NCI-H748 treated with DMSO at 0.1 percent for 48 hours (cell line): ENCODE results near the gene CCT7.
"Not testable (repeated sequence)": the region's sequence is repeated elsewhere in the genome, so short reads cannot be mapped to it uniquely, and the experiment has no call there.

Source experiments
- DNase-seq: peaks from one replicate; lab custom pipeline; 2025; lab: John Stamatoyannopoulos, UW

Gene CCT7

DNA sequence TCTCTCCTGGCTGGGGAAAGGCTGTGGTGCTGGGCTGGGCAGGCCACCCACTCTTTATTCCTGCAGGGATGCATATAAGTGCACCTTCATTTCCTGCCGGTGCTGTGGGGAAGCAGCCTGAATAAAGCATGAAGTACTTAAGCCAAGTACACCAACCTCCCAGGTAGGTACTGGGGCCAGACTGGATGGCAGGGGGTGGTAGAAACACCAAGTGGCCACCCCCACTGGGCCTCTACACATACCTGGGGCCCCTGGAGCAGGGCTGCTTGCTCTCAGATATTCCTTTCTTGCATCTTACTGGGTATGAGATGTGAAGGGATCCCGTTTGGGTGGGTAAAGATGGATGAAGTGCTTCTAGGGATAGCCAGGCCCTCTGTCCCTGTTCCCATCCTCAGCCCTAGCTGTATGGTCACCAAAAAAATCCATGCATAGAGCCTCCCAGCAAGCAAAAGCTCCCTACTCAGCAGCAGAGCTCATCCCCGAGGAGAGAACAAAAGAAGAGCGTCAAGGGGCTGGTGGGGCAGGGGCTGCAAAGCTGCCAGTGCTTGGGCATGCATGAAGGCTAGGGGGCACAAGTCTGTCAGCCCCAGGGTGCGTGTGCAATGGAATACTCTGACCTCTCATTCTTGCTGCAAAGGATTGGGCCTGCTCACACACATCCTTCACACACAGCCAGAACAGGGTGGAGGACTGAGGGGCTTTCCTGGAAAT lies 22.0 kb downstream of the CCT7 start:
- no peak for DNase-seq

DNA sequence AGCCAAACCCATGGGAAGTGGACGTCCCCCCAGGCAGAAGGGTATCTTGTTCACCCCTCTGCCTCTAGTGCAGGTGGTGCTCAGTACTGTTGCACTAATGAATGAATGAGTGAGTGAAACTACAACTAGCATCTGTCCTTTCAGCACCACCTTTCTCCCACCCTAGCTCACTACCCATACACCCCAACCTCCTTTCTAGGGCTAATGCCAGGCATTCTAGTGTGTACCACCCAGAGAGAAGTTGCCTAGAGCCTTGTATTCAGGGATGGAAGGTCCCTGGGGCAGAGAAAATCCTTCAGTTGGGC lies 22.5 kb downstream of the CCT7 start:
- DNase-seq, result no peak

DNA sequence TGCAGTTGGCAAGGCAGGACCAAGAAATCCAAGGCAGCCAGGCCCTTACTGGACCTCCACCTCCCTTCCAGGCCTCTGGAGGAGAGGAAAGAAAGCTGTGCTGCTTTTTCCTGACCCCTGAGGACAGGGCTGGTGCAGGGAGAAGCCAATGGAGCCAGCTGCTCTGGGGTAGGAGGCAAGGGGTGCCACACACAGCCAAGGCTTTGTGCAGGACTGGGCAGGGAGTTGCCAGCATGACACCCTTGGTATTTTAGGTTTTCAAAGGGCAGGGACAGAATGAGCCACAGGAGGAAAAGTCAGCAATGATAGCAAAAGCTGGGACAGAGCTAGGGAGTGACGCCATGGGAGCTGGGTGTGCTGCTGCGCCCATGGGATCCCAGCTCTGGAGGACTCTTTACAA lies 22.9 kb downstream of the CCT7 start:
- DNase-seq, result no peak

DNA sequence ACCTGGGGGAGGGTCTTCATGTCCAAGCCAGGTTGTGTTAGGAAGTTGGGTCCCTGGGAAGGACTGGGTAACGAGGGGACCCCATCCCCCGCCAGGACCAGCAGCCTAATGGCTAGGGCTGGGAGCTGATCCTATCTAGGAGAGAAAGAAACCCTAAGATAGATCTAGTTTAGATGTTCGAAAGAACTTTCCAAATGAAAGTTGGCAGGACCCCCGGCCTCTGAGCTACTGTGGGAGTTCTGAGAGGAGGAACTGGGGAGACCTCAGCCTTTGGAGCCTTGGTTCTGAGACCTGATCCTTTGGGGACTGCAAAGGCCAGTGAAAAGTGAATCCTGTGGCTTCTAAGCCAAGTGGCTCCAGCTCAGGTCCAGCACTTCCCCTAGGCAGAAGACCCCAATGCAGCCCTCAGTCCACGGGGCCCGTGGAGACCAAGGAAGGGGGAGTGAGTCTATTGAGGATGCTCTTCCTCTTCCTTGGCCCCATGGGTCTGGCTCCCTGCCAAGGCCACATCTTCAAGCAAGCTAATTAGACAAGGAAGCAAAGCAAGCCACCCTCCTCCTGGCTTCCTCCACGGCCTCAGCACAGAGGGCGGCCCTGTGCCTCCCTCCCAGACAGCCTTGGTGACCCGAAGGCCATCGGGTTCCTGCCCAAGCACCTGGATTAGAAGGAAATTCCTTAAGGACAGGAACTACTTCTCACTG lies 23.5 kb downstream of the CCT7 start:
- no peak for DNase-seq

DNA sequence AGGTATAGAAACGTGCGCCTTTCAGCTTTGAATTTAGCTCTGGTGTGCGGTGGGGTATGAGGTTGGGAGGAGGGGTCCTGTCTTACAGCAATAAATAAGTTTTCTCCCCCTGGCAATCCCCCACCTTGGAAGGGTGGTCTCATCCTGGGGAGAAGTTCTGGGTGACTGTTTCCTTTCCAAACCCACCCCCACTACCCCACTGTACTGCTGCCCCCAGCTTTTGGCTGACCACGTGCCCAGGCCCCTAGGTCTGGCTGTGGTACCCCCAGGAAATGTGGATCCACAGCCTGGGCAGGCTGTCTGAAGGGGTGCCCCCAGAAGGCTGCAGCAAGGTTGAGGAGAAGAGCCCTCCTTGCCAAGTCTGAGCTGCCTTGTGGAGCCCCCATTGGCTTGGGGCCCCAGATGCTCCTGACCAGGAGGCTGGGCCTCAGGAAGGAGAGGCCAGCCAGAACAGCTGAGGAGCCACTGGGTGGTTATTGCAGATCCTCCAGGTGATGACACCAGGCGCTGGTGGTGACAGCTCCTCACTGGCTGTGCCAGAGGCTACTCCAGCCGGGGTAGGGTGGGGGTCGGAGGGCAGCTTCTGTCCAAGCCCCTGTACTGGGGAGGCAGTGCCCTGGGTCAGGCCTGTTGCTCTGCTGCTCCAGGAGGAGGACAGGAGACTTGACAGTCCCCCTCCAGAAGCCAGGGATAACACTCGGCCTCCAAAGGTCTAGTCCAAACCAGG lies 24.2 kb downstream of the CCT7 start:
- no peak for DNase-seq

DNA sequence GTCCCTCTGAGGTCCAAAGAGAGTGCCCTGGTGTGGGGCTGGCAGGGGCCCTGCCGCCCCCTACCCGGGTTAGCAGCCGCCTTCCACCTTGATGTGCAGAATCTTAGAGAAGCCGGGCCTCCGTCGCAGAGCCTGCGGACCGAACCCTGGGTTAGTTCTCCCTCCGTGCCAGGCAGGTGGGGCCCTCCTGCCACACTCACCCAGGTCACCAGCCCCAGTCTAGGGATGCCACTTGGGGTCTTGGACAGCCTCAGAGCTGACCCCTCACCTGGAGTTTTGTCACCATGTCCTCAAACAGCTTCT lies 24.8 kb downstream of the CCT7 start:
- DNase-seq, result no peak

DNA sequence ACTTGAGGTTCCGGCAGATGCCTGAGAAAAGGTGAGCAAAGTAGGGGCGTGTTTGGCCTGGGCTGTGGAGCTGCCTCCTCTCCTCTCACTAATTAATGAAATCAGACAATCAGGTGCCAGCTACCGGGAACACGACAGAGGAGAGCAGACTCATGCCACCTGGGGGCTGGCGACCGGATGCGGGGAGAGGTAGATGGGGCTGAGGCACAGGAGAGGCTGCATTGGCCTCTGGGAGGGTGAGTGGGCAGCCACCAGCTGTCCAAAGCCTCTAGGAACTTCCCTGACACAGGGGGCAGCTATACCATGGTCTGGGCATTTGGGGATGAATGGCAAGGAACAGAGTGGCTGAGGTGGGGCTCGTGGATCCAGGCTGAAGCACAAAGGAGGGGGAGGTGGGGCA lies 25.2 kb downstream of the CCT7 start:
- DNase-seq, result no peak

DNA sequence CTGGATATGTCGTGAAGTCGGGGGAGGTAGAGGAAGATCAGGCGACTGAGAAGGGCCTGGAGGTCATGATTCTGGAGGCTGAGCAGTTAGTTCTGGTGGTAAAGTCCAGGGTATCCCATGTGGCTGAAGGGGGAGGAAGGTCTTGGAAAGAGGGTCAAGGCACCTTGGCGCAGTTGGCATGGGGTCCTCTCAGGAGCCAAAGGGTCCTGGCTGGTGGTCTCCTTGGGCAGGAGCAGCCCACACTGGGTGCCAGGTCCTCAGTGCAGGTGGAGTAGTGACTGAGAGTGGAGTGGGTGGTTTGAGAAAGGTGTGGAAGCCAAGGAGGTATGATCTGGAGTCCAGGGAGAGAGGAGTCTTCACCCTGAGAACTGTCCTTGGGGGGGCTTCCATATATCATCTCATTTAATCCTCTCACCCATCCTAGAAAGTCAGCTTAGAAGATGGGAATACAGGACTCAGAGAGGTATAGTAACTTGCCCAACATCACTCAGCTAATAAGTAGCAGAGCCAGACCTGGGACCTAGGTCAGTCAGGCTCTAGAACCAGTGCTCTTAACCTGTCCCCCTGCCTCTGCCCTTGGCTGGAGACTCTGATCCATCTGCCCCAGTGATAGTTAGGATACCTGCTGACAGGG lies 25.7 kb downstream of the CCT7 start:
- no peak for DNase-seq

DNA sequence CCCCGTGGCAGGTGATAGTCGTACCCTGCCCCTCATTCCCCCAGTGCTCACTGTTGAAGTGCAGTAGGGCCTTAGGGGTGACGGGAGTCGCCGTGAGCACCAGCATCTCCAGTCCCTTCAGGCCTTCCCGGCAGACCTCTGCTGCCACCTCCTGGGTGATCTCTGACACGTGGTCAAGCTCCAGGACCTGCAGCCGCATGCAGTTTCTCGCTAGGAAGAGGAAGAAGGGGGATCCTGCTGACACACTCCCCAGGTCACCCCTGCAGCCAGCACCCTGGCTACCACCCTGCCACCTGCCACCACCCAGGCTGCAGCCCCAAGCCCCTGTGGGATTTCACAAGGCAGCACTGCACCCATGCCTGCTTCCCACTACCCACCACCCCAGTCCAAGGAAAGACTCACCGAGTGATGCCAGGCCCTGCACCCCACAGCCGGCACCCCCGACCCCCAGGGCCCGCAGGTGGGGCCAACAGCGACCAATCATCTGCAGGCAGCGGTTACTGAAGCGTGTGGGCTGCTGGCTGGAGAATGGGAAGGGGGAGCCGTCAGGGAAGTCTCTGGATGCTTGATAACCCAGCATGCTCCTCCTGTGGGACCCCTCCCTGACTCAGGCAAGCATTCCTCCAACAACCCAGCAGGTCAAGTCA lies 26.4 kb downstream of the CCT7 start:
- no peak for DNase-seq

DNA sequence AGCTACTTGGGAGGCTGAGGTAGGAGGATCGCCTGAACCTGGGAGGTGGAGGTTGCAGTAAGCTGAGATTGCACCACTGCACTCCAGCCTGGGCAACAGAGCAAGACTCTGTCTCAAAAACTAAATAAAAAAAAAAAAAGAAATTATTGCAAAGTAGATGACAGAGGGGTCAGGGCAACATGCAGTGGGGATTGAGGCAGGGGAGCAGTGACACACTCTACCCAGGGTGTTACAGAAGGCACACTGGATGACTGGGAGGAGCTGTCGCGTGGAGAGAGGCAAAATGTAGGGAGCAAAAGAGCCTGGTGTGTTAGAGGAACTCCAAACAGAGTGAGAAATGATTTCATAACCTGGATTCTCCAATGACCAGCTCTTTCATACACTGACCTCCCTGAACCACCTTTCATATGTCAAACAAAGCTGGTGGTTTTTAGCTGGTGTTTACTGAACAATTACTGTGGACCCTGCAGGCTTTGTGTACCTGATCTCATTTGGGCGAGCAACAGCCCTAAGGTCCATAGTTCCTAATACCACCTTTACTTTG lies 28.1 kb downstream of the CCT7 start:
- no peak for DNase-seq

DNA sequence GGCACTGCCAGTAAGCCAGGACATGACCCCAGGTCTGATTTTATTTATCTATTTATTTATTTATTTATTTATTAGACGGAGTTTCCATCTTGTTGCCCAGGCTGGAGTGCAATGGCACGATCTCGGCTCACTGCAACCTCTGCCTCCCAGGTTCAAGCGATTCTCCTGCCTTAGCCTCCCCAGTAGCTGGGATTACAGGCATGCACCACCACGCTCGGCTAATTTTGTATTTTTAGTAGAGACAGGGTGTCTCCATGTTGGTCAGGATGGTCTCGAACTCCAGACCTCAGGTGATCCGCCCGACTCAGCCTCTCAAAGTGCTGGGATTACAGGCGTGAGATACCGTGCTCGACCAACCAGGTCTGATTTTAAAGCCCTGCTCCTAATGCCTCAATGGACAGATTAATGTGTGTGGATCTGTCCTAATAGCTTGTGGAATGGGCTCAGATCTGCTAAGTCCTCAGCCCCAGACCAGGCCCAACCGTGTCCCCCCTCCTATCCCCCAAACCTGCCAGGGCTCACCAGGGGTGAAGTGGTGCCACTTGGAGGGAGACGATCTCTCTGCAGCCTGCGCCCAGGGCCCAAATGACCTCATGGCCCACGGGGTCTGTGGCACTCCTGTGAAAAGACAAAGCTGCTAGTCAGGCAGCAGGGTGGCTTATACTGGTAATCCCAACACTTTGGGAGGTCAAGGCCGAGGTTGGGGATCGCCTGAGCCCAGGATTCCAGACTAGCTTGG lies 28.8 kb downstream of the CCT7 start:
- DNase-seq, result not testable (repeated sequence)

DNA sequence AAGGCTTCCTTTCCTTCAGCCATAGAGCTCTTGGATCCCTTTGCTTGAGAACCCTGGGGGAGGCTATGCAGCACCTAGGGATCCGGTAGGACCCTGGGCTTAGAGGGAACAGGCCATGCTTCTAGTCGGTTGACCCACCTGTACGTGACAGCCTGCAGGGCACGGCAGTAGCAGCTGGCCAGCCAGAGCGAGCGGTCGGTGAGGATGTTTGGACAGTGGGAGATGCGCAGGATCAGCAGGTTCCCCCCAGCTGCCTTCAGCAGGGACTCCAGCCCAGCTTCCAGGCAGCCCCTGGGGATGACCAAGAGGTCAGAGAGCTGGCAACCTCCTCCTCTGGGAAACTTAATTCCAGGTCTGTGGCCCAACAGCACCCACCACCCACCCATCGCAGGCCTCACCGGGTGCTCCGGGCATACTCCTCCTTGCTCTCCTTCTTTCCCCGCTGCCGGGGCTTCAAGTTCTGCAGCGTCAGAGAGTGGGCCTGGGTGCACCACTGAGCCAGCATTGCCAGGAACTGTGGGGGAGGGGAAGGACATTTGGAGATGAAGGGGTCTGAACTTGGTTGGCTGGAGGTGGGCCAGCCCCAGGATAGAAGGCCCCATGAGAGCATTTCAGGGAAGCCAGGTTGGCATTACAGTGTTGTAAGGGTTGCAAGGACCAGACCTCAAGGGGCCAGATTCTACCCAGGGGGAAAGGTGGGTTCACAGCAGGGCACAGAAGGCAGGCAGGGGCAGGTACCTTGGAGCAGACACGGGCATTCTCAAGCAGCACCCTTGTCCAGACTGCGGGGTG lies 29.6 kb downstream of the CCT7 start:
- DNase-seq, result no peak

DNA sequence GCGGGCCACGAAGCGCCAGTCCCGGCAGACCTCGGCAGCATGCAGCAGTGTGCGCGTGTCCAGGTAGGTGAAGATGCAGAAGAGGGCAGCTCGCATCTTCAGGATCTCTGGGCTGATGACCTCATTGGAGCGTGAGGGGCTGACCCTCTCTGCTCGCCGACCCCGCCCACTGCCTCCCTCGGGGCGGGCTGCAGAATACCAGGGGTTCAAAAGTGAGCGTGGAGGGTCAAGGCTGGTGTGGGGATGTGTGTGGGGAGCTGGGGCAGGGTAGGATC lies 30.2 kb downstream of the CCT7 start:
- DNase-seq, result no peak

DNA sequence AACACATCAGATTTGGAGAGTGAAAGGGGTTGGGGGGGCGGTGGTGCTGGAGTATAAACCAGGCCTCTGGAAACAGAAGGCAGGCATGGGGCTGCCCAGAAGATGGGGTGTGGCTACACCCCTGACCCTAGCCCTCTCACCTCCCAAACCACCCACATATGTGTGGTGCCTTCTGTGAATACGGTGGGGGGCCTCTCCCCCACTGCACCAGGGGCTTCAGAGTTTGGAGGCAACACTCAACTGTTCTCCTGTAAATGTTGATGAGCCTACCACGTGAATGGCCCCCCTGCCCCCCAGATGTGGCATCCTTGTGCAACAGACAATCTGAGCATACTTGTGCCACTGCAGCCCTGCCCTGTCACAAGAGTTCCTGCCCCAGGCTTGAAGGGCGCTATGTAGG lies 30.7 kb downstream of the CCT7 start:
- DNase-seq, result no peak

DNA sequence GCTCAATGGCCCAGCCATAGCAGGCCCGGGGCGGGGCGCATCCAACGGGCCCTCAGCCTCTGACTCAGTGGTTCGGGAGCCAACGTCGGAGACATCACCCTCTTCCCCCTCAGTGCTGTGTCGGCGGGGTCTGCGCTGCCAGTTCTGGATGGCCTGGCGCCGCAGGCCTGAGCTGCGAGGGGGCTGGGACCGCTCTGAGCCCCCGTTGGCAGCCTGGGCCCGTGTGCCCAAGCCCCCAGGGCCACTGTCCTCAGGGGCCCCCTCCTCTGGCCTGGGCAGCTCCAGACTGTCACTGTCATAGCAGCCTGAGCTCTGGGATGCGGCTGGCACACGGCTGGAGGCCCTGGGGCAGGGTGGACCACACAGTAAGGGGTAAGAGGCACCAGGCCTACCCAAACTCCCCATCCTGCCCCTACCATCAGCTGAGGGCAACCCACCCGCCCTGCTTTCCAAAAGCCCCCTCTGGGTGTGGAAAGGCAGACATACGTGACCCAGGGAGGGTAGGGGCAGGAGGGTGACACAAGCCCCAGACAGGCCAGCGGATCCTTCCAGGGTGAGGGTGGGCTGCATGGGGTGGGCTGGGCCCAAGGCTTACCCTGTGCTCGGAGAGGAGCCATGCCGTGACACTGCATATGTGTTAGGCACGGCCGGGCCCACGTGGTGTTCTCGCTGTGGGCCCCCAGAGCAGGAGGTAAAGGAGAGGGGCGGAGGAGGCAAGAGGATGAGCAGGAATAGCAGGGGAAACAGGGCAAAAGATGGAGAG lies 31.4 kb downstream of the CCT7 start:
- no peak for DNase-seq

DNA sequence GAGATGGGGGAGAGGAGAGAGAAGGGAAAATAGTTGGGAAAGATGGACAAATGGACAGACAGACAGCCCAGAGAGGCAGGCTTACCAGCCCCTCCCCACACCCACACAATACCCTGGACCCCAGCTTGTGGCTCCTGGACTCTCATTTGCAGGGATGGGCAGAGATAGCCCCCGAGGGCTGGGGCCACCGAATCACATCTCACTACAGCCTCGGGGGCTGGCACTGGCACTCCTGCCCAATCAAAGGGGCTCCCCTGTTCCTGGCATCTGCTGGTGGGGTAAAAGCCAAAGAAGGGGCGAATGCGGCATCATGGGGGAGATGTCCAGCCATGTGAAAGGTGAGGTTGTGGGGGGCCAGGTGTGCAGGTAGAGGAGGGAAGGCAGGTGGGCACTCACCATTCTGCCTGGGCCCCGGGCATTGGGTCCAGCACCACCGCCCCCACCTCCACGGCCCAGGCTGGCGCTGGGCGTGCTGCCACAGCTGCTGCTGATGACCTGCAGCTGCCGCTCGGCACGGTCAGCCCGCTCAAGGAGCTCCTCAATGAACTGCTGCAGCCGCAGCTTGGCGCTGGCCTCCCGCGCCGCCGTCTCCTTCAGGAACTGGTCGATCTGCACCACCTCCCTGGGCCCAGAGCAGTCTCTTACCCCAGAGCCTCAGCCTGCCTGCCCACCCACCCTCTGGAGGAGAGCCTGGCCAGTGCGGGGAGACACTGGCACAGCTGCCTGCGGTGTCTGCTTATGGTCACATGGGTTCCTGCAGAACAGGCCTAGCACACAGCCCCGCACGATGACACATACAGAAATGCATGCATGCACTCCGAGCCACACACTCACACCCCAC lies 32.2 kb downstream of the CCT7 start:
- DNase-seq, result no peak

DNA sequence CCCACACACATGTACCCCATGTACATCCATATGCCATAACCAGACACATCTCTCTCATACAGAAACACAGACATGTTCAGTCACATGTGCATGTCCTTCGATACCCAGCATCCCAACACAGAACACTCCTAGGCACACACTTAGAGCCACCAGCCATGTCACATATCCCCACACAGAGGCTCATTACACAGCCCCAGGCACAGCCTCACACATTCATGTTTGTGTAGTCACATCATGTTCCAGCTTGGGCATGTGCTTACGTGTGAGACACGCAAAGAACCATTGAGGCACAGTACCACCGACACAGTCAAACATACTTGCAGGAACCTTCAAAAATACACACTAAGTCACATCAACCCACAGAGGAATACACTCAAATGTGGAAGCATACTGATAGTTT lies 32.9 kb downstream of the CCT7 start:
- no peak for DNase-seq

DNA sequence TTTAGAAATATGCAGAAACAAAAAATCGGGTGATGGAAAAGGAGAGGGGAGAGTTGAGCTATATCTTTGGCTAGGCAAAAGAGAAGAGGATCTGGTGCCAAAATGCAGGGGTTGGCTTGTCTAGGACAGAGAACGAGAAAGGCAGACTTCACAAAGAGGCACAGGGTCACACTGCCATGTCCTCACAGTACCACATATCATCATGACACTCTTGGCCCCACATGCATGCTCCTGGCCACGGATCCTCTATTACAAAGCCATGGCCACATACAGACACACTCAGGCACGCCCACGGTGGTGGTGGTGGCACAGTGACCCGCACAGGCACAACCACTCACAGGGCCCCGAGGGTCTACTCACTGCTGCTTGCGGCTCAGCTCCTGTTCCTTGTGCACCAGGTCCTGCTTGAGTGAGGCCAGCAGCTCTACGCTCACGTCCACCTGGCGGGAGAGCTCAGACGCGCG lies 34.3 kb downstream of the CCT7 start:
- DNase-seq, result no peak
